Anterior cingulate cortex (tissue), 58 donors: ENCODE data around the gene CYYR1.
A peak's percentile ranks its signal among the peaks of the same experiment; 100 is the strongest.

Experiments used
- DNase-seq, 58 donors: peaks; one replicate each; lab custom pipeline; 2025; lab: John Stamatoyannopoulos, UW

CYYR1 gene

GRCh38 chr21:26572702-26573381 lies at the start of gene CYYR1:
Gene CYYR1 (minus strand): TSS chr21:26573286. CDS start chr21:26572940, 346 bp downstream.
- DNase-seq = peak in 1 of 58 donors; percentile 2

DNA sequence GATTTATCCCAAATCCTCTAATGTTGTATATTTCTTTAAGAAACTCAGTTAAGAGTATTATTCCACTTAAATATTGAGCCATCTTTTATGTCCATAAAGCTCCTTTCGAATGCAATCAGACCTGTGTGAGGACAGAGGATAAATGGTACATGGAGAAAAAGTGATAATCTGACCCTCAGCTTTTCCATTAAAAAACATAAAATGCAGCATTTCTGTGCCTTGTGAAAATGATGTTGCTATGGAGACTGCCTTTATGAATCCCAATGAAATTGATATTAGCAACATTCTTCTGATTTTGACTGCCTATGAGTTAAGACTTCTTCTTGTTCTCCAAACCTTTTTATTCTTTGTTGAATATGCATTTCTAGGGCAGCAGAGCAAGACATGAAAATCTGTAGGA lies 44.1 kb upstream of the CYYR1 start:
- no peak for DNase-seq

DNA sequence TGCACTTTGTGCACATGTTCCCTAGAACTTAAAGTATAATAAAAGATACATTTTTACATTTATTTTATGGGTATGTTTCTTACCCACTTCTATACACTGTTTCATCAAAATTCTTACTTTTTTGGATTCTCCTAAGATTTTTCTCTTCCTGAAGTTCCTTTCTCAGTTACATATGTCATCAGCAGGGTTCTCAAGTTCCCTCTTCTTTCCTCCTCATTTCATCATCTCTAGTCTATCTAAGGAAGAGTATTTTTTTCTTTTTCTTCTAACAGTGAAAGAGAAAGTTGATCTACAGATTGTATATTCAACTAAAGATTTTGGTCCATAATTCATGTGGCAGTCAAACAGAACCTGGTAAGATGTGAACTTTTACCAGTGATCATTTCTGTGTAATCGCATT lies 41.2 kb upstream of the CYYR1 start:
- DNase-seq = no peak

DNA sequence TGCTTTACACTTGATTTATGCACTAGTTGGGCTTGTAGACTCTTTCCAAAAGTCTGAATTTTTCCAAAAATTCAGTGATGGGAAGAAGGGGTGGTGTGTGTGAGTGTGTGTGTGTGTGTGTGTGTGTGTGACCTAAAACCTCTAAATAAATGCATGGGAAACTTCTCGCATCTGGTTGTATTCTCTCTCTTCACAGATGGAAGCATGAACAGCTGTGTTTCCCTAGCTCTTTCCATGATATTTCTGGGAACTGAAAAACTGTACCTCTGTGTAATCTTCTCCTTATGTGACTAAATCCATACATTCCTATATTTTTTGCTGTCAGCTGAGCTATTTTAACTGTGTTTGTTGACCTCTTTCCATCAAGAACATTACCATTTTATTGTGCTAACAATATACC lies 26.2 kb upstream of the CYYR1 start:
- DNase-seq = no peak

GRCh38 chr21:26597981-26598380 lies 24.9 kb upstream of the CYYR1 start:
- DNase-seq = no peak

GRCh38 chr21:26597031-26597430 lies 23.9 kb upstream of the CYYR1 start:
- DNase-seq = no peak

GRCh38 chr21:26595971-26596370 lies 22.9 kb upstream of the CYYR1 start:
- DNase-seq = no peak

GRCh38 chr21:26593800-26594199 lies 20.7 kb upstream of the CYYR1 start:
- no peak for DNase-seq

DNA sequence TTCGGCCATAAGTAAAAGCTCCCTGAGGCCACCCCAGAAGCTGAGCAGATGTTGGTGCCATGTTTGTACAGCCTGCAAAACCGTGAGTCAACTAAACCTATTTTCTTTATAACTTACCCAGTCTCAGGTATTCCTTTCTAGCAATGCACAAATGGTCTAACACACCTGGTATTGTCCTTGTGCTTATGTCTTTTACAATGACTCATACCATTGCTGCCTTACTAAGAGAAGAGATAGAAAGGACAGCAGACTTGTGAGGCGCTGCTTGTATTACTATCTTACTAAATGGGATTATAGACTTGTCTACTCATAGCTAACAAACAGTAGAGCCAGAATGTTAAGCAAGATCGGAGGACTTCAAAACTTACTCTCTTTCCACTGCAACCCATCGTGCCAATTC lies 18.5 kb upstream of the CYYR1 start:
- no peak for DNase-seq

- DNase-seq = no peak
These were observed 15.4 kb upstream of the CYYR1 start for GRCh38 chr21:26588446-26588845.

DNA sequence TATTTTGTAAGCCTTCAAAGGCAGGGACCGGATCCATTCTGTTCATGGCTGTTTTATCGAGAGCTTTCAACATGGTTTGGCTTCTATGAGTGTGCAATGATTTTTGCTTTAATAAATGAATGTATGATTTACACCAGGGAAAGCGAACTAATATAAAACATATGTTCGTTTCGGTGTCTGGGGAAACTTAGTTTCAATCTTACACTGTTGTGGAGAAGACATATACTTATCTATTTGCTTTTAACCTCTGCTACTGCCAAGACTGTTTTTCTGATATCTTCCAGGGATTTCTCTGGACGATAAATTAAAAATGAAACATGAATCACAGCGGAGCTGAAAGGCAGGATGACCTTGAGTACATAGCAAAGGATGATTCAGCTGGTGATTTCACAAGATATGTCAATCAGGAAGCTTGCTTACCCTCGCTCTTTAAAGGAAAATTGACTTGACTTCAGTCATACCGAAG lies 14.7 kb upstream of the CYYR1 start:
- no peak for DNase-seq

GRCh38 chr21:26583769-26584168 lies 10.7 kb upstream of the CYYR1 start:
- no peak for DNase-seq

- no peak for DNase-seq
These were observed 8.7 kb upstream of the CYYR1 start for GRCh38 chr21:26581818-26582217.

- DNase-seq = no peak
These were observed 897 bp downstream of the CYYR1 start for GRCh38 chr21:26572076-26572701.

DNA sequence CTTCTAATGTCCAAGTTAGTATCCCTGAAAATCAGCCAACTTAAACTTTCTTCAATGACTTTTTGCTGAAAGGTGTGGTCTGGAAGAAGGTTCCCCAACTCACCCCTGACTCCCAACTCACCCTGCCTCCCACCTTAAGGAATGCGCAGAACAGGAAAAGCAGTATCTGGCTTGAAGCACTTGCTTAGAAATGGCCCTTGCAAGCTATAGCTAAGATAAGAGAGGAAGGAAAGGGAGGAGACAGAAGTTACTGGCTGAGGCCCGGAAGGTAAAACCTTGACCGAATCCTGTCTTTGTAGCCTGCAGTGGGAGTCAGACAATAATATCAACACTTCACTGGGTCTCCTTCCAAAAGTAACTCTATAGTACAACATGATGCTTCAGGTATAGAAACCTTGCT lies 2.9 kb downstream of the CYYR1 start:
- DNase-seq = no peak

DNA sequence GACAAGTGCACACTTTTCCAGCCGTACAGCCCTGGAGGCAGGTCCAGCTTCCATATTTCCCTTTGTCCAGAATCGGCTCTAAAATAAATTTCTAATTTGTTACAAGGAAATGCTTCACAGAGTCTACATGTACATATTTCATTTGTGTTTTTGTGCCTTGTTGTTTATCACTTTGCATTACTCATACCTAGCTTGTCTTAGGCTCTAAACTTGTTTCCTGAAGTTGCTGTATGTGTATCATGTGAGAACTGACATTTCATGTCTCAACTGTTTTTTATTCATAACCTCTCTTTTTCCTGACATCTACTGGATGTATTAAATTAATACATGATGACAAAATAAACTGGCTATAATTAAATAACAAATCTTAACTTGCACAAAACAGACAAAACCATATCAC lies 7.5 kb downstream of the CYYR1 start:
- no peak for DNase-seq

- no peak for DNase-seq
These were observed 8.0 kb downstream of the CYYR1 start for GRCh38 chr21:26565111-26565510.

DNA sequence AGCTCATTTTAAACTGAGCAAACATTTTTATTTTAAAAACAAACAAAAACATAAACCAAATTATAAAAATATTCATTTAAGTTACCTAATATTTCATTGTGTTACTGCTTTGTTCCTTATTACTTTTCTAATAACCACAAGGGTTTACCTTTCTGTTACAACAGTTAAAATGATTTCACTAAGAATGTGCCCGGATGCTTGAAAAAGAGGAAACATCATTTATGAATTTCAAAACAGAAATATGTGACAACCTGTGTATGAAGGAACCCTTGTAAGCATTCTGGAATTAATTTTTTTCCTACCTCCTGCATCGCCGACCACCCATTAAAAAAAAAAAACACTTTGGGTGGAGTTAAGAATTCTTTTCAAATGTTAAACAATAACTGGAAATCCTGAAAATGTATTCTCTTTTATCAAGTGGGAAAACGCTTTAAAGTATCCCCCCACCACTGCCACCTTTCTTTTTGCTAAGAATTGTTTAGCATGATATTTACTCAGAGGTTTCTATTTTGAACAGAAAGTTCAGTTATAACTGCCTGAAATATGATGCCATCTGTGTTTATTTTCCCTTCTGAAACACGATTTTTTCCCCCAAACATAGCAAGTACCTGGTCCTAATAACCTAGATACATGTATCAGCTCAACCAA lies 9.1 kb downstream of the CYYR1 start:
- DNase-seq = no peak

DNA sequence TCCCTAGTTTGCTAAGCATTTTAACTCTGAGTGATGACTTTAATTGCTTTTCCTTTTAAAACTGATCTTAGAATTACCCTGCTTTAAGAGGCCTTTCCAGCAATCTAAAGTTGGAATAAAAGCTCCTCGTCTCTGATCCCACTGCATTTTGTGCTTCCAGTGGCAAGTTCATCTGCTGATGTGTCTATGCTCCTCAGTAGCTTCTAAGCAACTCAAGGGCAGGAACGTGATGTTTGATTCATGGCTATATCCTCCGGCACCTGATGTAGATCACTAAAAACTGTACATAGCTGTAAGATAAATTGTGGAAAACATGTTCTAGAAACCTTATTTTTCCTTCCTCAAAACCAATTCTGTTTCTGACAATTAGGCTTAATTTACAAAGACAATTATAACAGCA lies 12.5 kb downstream of the CYYR1 start:
- no peak for DNase-seq

DNA sequence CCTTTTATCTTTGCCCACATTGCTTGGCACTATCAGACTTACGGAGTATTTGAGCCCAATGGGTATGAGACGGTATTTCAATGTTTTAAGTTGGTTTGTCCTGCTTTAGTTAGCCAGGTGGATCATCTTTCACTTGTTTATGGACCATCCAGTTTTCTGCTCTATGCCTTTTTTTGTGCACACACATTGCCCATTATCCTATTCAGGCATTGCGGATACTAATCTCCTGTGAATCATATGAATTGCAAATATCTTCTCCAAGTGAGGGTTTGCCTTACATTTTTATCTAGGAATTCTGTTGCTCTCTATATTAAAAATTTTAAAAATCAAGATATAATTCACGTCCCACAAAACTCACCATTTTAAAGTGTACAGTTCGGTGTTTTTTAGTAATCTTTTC lies 14.0 kb downstream of the CYYR1 start:
- DNase-seq = no peak

GRCh38 chr21:26557106-26557505 lies 16.0 kb downstream of the CYYR1 start:
- no peak for DNase-seq
